Left ventricle myocardium inferior (tissue), 1 donor: ENCODE measurements around the gene KCNV2. TPM values are rescaled to one million over a fixed set of nuclear protein-coding genes. Genes with fewer than 3 reads are reported as not detected.
A peak's percentile ranks its signal among the peaks of the same experiment; 100 is the strongest.
"Not testable (repeated sequence)": the region's sequence is repeated elsewhere in the genome, so short reads cannot be mapped to it uniquely, and the experiment has no call there.

ENCODE experiments used
- DNase-seq: peaks from one replicate; pipeline ENCODE4 v3.0.0-alpha.2; 2020
- H3K27ac ChIP-seq: fragments of 200-600 bp; replicated peaks from 2 replicates; pipeline ENCODE4 v1.8.0; 2021
- H3K27me3 ChIP-seq: fragments of 200-600 bp; 2 replicates; pipeline ENCODE4 v1.8.0; 2021; ENCODE audit warnings: low read depth
- H3K36me3 ChIP-seq: fragments of 200-600 bp; 2 replicates; pipeline ENCODE4 v1.8.0; 2021
- H3K4me1 ChIP-seq: fragments of 200-600 bp; 2 replicates; pipeline ENCODE4 v1.8.0; 2021
- H3K4me3 ChIP-seq: fragments of 200-600 bp; 2 replicates; pipeline ENCODE4 v1.8.0; 2021; ENCODE audit warnings: mild to moderate bottlenecking, moderate library complexity
- H3K9me3 ChIP-seq: fragments of 200-600 bp; replicated peaks from 2 replicates; pipeline ENCODE4 v1.8.0; 2021
- intact Hi-C: fragments of 100-400 bp; cut with micrococcal nuclease; formaldehyde crosslinking; loops from one replicate; pipeline ENCODE4 v1.11.0; 2022
- total RNA-seq: library from RNA; stranded (reverse); fragmentation: NEBNext Ultra II Directional; extraction: Animal tissue kit (Norgen Biotek cat#: 25700); gene quantifications from one replicate; pipeline ENCODE4 v1.2.1, GENCODE V29; 2021
- TF ChIP-seq, protein P1 (sequence below): fragments of 200-600 bp; IDR thresholded peaks from 2 replicates; pipeline ENCODE4 v1.8.0; 2021; ENCODE audit warnings: antibody characterized with exemption, mild to moderate bottlenecking, borderline replicate concordance
- donor health status: DM: no; HTN: yes; CAD: no; lungs with severe emphysema.

Gene KCNV2
- total RNA-seq, 1 donor from 2014 or later = not detected

DNA sequence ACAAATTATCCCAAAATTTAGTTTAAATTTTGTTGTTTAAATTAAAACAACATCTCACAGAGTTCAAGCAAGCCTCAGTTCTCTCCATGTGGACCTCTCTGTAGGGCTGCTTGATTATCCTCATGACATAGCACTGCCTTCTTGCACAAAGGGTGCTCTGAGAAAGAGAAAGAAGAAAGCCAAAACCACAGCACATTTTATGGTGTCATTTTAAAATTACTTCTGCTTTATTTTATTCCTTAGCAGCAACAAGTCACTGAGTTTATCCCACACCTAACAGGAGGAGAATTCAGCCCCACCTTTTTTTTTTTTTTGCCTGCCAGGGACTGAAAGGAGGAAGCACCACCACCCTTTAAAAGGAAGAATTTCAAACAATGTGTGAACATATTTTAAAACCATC lies 12.8 kb upstream of the KCNV2 start:
- no peaks in the 10 kb centered on the region for H3K27me3 ChIP-seq
- intact Hi-C loops = no loop called here

DNA sequence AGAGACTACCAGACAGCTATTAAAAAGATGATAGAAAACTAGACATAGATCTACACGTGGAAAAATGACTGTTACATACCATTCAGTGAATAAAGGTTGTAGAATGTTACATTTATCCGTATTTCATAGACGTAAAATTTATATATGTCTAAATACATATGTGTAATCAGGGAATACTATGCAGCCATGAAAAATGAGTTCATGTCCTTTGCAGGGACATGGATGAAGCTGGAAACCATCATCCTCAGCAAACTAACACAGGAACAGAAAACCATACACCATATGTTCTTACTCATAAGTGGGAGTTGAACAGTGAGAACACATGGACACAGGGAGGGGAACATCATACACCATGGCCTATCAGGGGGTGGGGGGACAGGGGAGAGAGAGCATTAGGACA lies 10.1 kb upstream of the KCNV2 start:
- DNase-seq, H3K27me3 ChIP-seq, intact Hi-C loops, H3K36me3 ChIP-seq, H3K4me3 ChIP-seq, H3K9me3 ChIP-seq, H3K4me1 ChIP-seq, H3K27ac ChIP-seq: not testable (repeated sequence)

More for the DNA sequence above, 12.8 kb upstream of the KCNV2 start:
- no peak for DNase-seq
- no peaks in the 10 kb centered on the region for H3K36me3 ChIP-seq
- TF ChIP-seq, protein P1, sequence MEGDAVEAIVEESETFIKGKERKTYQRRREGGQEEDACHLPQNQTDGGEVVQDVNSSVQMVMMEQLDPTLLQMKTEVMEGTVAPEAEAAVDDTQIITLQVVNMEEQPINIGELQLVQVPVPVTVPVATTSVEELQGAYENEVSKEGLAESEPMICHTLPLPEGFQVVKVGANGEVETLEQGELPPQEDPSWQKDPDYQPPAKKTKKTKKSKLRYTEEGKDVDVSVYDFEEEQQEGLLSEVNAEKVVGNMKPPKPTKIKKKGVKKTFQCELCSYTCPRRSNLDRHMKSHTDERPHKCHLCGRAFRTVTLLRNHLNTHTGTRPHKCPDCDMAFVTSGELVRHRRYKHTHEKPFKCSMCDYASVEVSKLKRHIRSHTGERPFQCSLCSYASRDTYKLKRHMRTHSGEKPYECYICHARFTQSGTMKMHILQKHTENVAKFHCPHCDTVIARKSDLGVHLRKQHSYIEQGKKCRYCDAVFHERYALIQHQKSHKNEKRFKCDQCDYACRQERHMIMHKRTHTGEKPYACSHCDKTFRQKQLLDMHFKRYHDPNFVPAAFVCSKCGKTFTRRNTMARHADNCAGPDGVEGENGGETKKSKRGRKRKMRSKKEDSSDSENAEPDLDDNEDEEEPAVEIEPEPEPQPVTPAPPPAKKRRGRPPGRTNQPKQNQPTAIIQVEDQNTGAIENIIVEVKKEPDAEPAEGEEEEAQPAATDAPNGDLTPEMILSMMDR = no peak
- no peak overlapping the region for H3K27ac ChIP-seq
- no peak overlapping the region for H3K4me3 ChIP-seq
- H3K4me1 ChIP-seq = no peaks in the 10 kb centered on the region
- H3K9me3 ChIP-seq = peaks cover 3% of the 10 kb centered on the region

DNA sequence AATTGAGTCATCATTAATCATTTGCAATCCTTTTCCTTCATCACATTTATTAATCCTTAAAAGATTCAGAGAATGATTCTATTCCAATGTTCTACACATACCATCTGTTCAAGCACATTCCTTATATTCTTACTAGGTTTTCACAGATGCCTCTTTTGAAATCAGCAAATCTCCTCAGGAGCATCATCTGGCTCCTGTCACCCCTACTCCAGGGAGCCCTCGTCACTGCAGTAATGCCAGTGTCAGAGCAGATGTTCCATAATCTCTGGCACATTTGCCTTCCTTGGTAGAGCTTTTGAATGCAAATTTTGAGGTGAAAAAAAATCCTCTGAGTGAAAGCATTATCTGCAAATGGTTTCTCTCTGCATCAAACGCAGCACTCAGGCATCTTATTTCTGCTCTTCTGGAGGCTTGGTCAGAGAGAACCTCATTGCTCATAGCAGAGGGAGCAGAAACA lies 7.6 kb upstream of the KCNV2 start:
- H3K27me3 ChIP-seq = no peaks in the 10 kb centered on the region
- H3K27ac ChIP-seq = no peak overlapping the region
- no peaks in the 10 kb centered on the region for H3K36me3 ChIP-seq
- DNase-seq = no peak
- H3K4me3 ChIP-seq = no peak overlapping the region
- intact Hi-C loops = no loop called here
- TF ChIP-seq, protein P1 = no peak
- H3K4me1 ChIP-seq = peaks cover 3% of the 10 kb centered on the region
- peaks cover 3% of the 10 kb centered on the region for H3K9me3 ChIP-seq

DNA sequence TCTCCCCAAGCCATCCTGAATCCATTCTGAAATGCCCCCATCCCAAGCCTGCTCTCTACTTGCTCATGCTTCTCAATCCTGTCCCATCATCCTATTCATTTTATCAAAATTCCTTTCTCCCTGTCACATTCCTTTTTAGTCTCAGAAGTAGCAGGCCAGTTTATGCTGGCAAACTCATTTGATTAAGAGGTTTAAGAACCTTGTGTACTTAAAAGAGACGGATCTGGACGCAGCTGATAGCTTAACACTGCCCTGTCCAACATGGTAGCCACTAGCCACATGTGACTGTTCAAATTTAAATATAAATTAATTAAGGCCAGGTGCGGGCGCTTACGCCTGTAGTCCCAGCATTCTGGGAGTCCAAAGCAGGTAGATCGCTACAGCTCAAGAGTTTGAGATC lies 5.6 kb upstream of the KCNV2 start:
- no peak overlapping the region for H3K4me3 ChIP-seq
- DNase-seq = no peak
- intact Hi-C loops = no loop called here
- TF ChIP-seq, protein P1 = no peak
- peak overlapping the region; percentile 11 for H3K27ac ChIP-seq
- no peaks in the 10 kb centered on the region for H3K36me3 ChIP-seq
- H3K27me3 ChIP-seq = no peaks in the 10 kb centered on the region
- peaks cover 3% of the 10 kb centered on the region for H3K4me1 ChIP-seq
- peaks cover 3% of the 10 kb centered on the region for H3K9me3 ChIP-seq

DNA sequence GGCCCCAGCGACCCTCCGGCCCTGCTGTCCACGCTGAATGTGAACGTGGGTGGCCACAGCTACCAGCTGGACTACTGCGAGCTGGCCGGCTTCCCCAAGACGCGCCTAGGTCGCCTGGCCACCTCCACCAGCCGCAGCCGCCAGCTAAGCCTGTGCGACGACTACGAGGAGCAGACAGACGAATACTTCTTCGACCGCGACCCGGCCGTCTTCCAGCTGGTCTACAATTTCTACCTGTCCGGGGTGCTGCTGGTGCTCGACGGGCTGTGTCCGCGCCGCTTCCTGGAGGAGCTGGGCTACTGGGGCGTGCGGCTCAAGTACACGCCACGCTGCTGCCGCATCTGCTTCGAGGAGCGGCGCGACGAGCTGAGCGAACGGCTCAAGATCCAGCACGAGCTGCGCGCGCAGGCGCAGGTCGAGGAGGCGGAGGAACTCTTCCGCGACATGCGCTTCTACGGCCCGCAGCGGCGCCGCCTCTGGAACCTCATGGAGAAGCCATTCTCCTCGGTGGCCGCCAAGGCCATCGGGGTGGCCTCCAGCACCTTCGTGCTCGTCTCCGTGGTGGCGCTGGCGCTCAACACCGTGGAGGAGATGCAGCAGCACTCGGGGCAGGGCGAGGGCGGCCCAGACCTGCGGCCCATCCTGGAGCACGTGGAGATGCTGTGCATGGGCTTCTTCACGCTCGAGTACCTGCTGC lies 839 bp downstream of the KCNV2 start:
- no peak for DNase-seq
- H3K27me3 ChIP-seq = no peaks in the 10 kb centered on the region
- H3K9me3 ChIP-seq = no peaks in the 10 kb centered on the region
- no peaks in the 10 kb centered on the region for H3K36me3 ChIP-seq
- intact Hi-C loops = no loop called here
- TF ChIP-seq, protein P1 = no peak
- peaks cover 4% of the 10 kb centered on the region for H3K4me1 ChIP-seq
- H3K4me3 ChIP-seq = no peak overlapping the region
- H3K27ac ChIP-seq = no peak overlapping the region

DNA sequence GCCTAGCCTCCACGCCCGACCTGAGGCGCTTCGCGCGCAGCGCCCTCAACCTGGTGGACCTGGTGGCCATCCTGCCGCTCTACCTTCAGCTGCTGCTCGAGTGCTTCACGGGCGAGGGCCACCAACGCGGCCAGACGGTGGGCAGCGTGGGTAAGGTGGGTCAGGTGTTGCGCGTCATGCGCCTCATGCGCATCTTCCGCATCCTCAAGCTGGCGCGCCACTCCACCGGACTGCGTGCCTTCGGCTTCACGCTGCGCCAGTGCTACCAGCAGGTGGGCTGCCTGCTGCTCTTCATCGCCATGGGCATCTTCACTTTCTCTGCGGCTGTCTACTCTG lies 1.4 kb downstream of the KCNV2 start:
- Histone ChIP-seq H3K4me3 (no peak overlapping the region), H3K9me3 (no peaks in the 10 kb centered on the region), H3K27me3 (no peaks in the 10 kb centered on the region), H3K36me3 (no peaks in the 10 kb centered on the region), H3K27ac (no peak overlapping the region), H3K4me1 (peaks cover 4% of the 10 kb centered on the region)
- intact Hi-C loops = no loop called here
- TF ChIP-seq, protein P1 = no peak
- no peak for DNase-seq
